Activated T-helper 2 cell treated with anti-CD3 and anti-CD28 coated beads, Interferon-gamma antibody, Interleukin-2, Interleukin-4, amounts not matched to agents 10 μg/mL and 5 μg/mL and 100 μg/mL, durations not matched to agents 14 hours and 24 hours and 36 hours (primary cell): Measurements from ENCODE around the gene PHLPP1. TPM values are rescaled to one million over a fixed set of nuclear protein-coding genes. Genes with fewer than 3 reads are reported as not detected.

ENCODE experiments used
- DNase-seq: peaks from one replicate; pipeline ENCODE4 v3.0.0; 2021; ENCODE audit warnings: low spot score
- H3K27ac Mint-ChIP-seq: one replicate; pipeline ENCODE4 v1.8.0; 2021; ENCODE audit warnings: mixed read lengths
- H3K27me3 Mint-ChIP-seq: one replicate; pipeline ENCODE4 v1.8.0; 2021; ENCODE audit warnings: low read depth, mixed read lengths
- H3K36me3 Mint-ChIP-seq: one replicate; pipeline ENCODE4 v1.8.0; 2021; ENCODE audit warnings: low read depth, mixed read lengths
- H3K4me1 Mint-ChIP-seq: one replicate; pipeline ENCODE4 v1.8.0; 2021; ENCODE audit warnings: low read depth, mixed read lengths
- H3K4me3 Mint-ChIP-seq: one replicate; pipeline ENCODE4 v1.8.0; 2021; ENCODE audit warnings: low read depth, mild to moderate bottlenecking, moderate library complexity, mixed read lengths
- H3K9me3 Mint-ChIP-seq: one replicate; pipeline ENCODE4 v1.8.0; 2021; ENCODE audit warnings: mixed read lengths
- intact Hi-C: fragments of 100-400 bp; cut with micrococcal nuclease; formaldehyde crosslinking; loops from one replicate; pipeline ENCODE4 v1.15.1; 2023
- total RNA-seq: library from RNA; stranded (reverse); gene quantifications from 2 replicates; pipeline ENCODE4 v1.2.3, GENCODE V29; 2022

The PHLPP1 gene
- total RNA-seq, 1 donor from 2014 or later = 31.1 TPM

DNA sequence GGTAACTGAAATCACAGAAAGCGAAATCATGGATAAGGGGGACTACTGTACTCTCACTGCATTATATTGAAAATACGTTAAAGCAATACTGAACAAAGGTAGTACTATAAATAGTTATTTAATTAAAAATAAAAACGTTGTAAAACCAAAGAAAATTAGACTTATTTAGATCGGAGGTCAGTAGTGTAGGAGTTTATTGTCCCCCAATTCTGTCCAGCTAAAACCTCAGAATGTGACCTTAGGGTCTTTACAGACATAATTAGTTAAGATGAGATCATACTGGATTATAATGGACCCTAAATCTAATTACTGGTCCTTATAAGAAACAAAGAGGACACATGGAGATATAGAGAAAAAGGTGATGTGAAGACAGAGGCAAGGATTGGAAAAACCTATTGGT lies 95.3 kb downstream of the PHLPP1 start:
- H3K4me1 Mint-ChIP-seq = peaks cover 26% of the 10 kb centered on the region
- DNase-seq = no peak
- no peak overlapping the region for H3K27ac Mint-ChIP-seq
- H3K27me3 Mint-ChIP-seq = no peaks in the 10 kb centered on the region
- intact Hi-C loops = no loop called here
- H3K4me3 Mint-ChIP-seq = no peak overlapping the region
- H3K9me3 Mint-ChIP-seq = no peaks in the 10 kb centered on the region
- H3K36me3 Mint-ChIP-seq = peaks cover 4% of the 10 kb centered on the region

DNA sequence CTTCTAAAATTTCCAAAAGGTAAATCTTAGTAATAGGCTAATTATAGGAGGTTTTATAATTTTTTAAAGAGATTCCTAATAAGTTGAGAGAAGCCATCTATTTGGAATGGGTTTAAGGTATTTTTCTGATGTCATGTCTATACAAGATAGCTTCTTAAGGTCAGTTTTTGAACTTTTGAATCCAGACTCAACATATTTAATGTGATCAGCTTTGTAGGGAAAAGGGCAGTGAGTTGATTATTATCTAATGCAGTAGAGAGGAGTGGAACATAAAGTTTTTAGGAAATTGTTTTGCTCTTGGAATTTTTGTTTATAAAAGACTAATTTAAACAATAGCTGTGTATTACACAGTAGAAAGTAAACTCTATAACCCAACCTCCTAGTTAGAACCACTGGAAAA lies 96.3 kb downstream of the PHLPP1 start:
- H3K4me3 Mint-ChIP-seq = no peak overlapping the region

GRCh38 chr18:62812242-62812641 lies 96.9 kb downstream of the PHLPP1 start:
- H3K4me1 Mint-ChIP-seq = peaks cover 24% of the 10 kb centered on the region
- DNase-seq = no peak
- no peaks in the 10 kb centered on the region for H3K9me3 Mint-ChIP-seq
- peaks cover 4% of the 10 kb centered on the region for H3K36me3 Mint-ChIP-seq
- H3K4me3 Mint-ChIP-seq = no peak overlapping the region
- intact Hi-C loops = no loop called here
- H3K27ac Mint-ChIP-seq = no peak overlapping the region
- no peaks in the 10 kb centered on the region for H3K27me3 Mint-ChIP-seq

More for the DNA sequence above, 96.3 kb downstream of the PHLPP1 start:
- no peak overlapping the region for H3K27ac Mint-ChIP-seq
- H3K9me3 Mint-ChIP-seq = no peaks in the 10 kb centered on the region
- H3K36me3 Mint-ChIP-seq = peaks cover 4% of the 10 kb centered on the region
- H3K4me1 Mint-ChIP-seq = peaks cover 24% of the 10 kb centered on the region
- intact Hi-C loops = no loop called here
- DNase-seq = no peak
- H3K27me3 Mint-ChIP-seq = no peaks in the 10 kb centered on the region

- Mint-ChIP-seq H3K4me1 (peaks cover 23% of the 10 kb centered on the region), H3K27me3 (no peaks in the 10 kb centered on the region), H3K27ac (no peak overlapping the region), H3K9me3 (no peaks in the 10 kb centered on the region), H3K36me3 (peaks cover 4% of the 10 kb centered on the region), H3K4me3 (no peak overlapping the region)
- DNase-seq = no peak
- intact Hi-C loops = no loop called here
These were observed 97.5 kb downstream of the PHLPP1 start for GRCh38 chr18:62812876-62813275.

DNA sequence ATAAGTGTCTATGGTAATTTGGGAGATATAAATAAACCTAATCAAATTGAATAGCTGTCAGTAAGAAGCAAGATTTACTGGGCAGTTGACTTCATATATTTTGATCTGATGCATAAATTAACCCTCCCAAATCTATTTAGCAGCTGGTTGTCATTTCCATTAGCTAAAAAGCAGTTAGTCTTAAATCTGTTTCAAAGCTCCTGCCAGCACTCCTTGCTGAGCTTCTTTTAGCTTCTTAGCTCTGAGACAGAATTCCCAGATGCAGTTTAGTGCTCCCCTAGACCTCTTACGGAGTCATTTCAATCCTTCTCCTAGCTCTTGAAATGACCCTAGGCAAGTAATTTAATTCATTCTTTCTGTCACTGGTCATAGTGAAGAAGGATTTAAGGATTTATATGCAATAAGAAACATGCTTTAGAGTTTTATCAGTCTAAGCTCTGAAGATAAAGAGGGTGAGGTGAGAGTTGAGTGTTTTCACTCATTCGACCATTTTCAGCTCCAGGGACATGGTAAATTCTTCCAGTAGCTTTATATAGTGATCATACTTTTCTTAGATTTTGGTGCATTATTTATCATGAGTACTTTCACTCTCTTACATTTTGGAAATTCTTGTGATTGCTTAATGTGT lies 98.9 kb downstream of the PHLPP1 start:
- H3K4me3 Mint-ChIP-seq = no peak overlapping the region
- DNase-seq = no peak
- no peaks in the 10 kb centered on the region for H3K9me3 Mint-ChIP-seq
- no peaks in the 10 kb centered on the region for H3K27me3 Mint-ChIP-seq
- H3K4me1 Mint-ChIP-seq = peaks cover 20% of the 10 kb centered on the region
- H3K27ac Mint-ChIP-seq = no peak overlapping the region
- no peaks in the 10 kb centered on the region for H3K36me3 Mint-ChIP-seq
- intact Hi-C loops = no loop called here

GRCh38 chr18:62825382-62825781 lies 110.0 kb downstream of the PHLPP1 start:
- H3K9me3 Mint-ChIP-seq = no peaks in the 10 kb centered on the region
- no peak overlapping the region for H3K4me3 Mint-ChIP-seq
- H3K36me3 Mint-ChIP-seq = peaks cover 6% of the 10 kb centered on the region
- DNase-seq = no peak
- H3K27ac Mint-ChIP-seq = no peak overlapping the region
- H3K4me1 Mint-ChIP-seq = peaks cover 16% of the 10 kb centered on the region
- no peaks in the 10 kb centered on the region for H3K27me3 Mint-ChIP-seq
- intact Hi-C loops = no loop called here

DNA sequence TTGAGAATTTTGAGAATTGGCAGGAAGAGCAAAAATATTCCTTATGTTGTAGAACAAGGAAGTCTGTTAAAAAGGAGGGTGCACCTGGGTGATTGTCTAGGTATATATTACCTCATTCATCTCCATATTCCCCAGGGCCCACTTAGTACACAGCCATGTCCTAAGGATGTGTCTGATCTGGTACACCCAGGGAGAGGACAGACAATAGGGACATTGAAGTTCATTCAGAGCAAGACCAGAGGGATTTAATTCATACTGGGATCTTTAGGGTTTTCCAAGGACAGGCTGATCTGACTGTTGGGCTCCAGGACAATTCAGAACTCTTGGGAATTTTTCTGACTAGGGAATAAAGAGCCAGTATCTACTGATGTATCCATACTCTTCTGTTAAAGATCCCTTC lies 112.1 kb downstream of the PHLPP1 start:
- H3K27ac Mint-ChIP-seq = no peak overlapping the region

DNA sequence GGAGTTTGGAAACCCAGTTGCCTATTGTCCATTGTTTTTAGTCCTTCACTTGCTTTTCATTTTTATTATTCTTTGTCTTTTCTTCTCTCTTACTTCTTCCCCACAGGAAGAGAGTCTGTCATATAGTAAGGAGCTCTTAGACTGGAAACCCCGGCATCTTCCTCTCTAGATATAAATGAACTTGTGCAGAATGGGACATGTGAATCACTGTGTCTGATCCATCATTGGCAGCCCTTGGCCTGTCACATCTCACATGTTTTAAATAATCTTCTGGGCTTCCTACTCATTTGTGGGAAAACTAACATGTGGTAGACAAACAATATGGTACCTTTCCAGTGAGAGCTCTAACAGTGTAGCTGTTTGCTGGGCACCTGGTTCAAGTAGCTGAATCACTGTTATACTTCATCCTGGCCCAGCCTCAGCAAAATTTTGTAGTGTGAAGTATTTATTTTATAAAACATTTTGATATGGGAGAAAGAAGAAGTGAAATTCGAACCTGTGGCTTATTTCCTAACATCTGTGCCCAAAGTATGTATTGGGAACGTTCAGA lies 112.8 kb downstream of the PHLPP1 start:
- no peak for DNase-seq
- Mint-ChIP-seq H3K36me3 (peaks cover 22% of the 10 kb centered on the region), H3K27ac (peak overlapping the region; percentile 36), H3K4me1 (peaks cover 18% of the 10 kb centered on the region), H3K9me3 (no peaks in the 10 kb centered on the region), H3K27me3 (no peaks in the 10 kb centered on the region), H3K4me3 (no peak overlapping the region)
- intact Hi-C loops = no loop called here

More for the DNA sequence above, 112.1 kb downstream of the PHLPP1 start:
- Mint-ChIP-seq H3K4me1 (peaks cover 18% of the 10 kb centered on the region), H3K36me3 (peaks cover 22% of the 10 kb centered on the region), H3K9me3 (no peaks in the 10 kb centered on the region), H3K4me3 (no peak overlapping the region), H3K27me3 (no peaks in the 10 kb centered on the region)
- no peak for DNase-seq
- intact Hi-C loops = no loop called here

DNA sequence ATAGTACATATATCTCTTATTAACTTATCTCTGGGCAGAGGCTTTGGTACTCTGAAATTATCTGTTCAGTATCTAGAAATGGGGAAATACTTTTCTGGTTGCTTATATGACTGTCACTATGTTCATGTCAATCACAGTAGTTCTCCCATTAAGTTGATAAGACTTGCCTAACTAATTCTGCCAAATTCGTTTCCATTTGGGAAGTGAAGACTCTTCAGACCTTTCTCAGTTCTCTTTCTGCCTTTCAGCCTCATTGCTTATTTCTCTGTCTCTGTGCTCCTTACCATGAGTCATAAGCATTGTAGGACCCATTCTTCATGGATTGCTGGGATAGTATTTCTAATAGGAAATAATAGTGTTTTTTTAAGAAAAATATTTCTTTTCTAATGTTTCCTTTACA lies 113.5 kb downstream of the PHLPP1 start:
- DNase-seq = no peak
- Mint-ChIP-seq H3K27me3 (no peaks in the 10 kb centered on the region), H3K36me3 (peaks cover 22% of the 10 kb centered on the region), H3K27ac (no peak overlapping the region), H3K4me1 (peaks cover 22% of the 10 kb centered on the region), H3K9me3 (no peaks in the 10 kb centered on the region), H3K4me3 (no peak overlapping the region)
- intact Hi-C loops = no loop called here

DNA sequence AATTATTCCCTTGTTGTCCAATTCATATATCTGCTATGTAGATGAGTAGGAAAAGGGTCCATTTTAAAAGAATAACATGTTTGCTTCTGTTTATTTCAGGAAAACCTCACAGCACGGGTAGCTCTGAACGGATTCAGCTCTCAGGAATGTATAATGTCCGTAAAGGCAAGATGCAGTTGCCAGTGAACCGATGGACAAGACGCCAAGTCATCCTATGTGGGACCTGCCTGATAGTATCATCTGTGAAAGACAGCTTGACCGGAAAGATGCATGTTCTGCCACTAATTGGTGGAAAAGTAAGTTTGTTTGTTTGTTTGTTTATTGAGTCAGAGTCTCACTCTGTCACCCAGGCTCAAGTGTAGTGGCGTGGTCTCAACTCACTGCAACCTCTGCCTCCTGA lies 114.6 kb downstream of the PHLPP1 start:
- peaks cover 25% of the 10 kb centered on the region for H3K4me1 Mint-ChIP-seq
- intact Hi-C loops = no loop called here
- peaks cover 22% of the 10 kb centered on the region for H3K36me3 Mint-ChIP-seq
- no peaks in the 10 kb centered on the region for H3K27me3 Mint-ChIP-seq
- no peak overlapping the region for H3K27ac Mint-ChIP-seq
- H3K4me3 Mint-ChIP-seq = no peak overlapping the region
- no peaks in the 10 kb centered on the region for H3K9me3 Mint-ChIP-seq
- DNase-seq = no peak

GRCh38 chr18:62832282-62832681 lies 116.9 kb downstream of the PHLPP1 start:
- Mint-ChIP-seq H3K27ac (no peak overlapping the region), H3K4me3 (no peak overlapping the region), H3K9me3 (no peaks in the 10 kb centered on the region), H3K36me3 (peaks cover 25% of the 10 kb centered on the region), H3K27me3 (no peaks in the 10 kb centered on the region), H3K4me1 (peaks cover 29% of the 10 kb centered on the region)
- intact Hi-C loops = no loop called here
- no peak for DNase-seq

DNA sequence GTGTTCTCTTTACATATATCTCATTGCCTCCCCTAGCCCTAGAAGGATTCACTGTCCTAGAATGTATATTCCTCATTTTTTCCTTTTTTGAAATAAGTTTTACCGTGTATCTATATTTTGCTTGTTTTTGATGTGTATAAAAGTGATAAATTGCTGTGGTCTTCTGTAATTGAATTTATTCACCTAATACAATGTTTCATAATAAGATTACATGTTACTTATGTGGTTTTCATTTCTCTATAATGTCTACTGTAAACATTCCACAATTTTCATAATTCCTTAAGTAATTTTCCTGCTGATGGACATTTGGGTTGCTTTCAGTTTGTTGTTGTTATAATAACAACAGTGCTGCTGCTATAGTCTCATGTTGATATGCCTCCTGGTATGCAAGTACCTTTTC lies 118.2 kb downstream of the PHLPP1 start:
- peaks cover 27% of the 10 kb centered on the region for H3K4me1 Mint-ChIP-seq
- H3K9me3 Mint-ChIP-seq = no peaks in the 10 kb centered on the region
- intact Hi-C loops = no loop called here
- peaks cover 25% of the 10 kb centered on the region for H3K36me3 Mint-ChIP-seq
- H3K27ac Mint-ChIP-seq = no peak overlapping the region
- H3K27me3 Mint-ChIP-seq = no peaks in the 10 kb centered on the region
- no peak for DNase-seq
- H3K4me3 Mint-ChIP-seq = no peak overlapping the region

DNA sequence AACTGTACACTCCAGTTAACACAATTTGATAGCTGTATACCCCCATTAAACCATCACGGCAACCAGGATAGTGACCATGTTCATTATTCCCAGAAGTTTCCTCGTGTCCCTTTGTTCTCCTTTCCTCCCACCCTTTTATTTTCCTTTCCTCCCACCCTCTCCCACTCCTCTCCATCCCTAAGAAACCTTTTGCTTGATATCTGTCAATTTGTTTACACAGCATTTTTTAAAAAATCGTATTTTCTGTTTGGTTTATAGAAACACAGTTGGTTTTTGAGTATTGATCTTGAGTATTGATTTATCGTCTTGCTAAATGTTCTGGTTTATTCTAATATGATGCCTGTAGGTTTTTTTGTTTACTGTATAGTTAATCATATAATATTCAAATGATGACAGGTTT lies 119.4 kb downstream of the PHLPP1 start:
- DNase-seq = no peak
- Mint-ChIP-seq H3K4me1 (peaks cover 36% of the 10 kb centered on the region), H3K4me3 (no peak overlapping the region), H3K36me3 (peaks cover 25% of the 10 kb centered on the region), H3K27me3 (no peaks in the 10 kb centered on the region), H3K9me3 (no peaks in the 10 kb centered on the region), H3K27ac (no peak overlapping the region)
- intact Hi-C loops = loop anchor here (5.0 kb wide), 1 partner anchor 273 kb away; no protein-coding TSS in a partner anchor
